Keratinocyte (primary cell): ENCODE results near the gene PARP16.

Experiments used
- EZH2 ChIP-seq: IDR thresholded peaks from one replicate; pipeline ENCODE4 v1.6.1; 2012; ENCODE audit warnings: inconsistent platforms, mild to moderate bottlenecking, low read length, moderate library complexity
- TF ChIP-seq, protein P1 (sequence below), 3 experiments: IDR thresholded peaks in 1 of 3; conservative IDR thresholded peaks in 1 of 3; optimal IDR thresholded peaks in 1 of 3; 2 replicates in 2 of 3; 3 replicates in 1 of 3; pipeline versions ENCODE3 to v1.5.1; 2011; ENCODE audit warnings: low read length in 3 of 3, mild to moderate bottlenecking in 3 of 3, moderate library complexity in 2 of 3, control low read depth in 1 of 3, inconsistent platforms in 1 of 3; ENCODE audit not compliant: insufficient read depth in 2 of 3; ENCODE audit errors: extremely low read depth in 1 of 3

DNA sequence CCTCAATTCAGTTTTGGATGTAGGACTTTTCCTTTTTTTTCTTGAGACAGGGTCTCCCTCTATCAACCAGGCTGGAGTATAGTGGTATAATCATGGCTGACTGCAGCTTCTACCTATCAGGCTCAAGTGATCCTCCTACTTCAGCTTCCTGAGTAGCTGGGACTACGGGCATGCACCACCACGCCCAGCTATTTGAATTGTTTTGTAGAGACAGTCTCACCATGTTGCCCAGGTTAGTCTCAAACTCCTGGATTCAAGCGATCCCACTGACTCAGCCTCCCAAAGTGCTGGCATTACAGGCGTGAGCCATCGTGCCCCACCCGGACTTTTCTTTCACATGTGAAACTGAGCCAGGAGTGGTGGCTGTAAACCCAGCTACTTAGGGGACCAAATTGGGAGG, 21.3 kb upstream of the PARP16 start:
- TF ChIP-seq, protein P1, sequence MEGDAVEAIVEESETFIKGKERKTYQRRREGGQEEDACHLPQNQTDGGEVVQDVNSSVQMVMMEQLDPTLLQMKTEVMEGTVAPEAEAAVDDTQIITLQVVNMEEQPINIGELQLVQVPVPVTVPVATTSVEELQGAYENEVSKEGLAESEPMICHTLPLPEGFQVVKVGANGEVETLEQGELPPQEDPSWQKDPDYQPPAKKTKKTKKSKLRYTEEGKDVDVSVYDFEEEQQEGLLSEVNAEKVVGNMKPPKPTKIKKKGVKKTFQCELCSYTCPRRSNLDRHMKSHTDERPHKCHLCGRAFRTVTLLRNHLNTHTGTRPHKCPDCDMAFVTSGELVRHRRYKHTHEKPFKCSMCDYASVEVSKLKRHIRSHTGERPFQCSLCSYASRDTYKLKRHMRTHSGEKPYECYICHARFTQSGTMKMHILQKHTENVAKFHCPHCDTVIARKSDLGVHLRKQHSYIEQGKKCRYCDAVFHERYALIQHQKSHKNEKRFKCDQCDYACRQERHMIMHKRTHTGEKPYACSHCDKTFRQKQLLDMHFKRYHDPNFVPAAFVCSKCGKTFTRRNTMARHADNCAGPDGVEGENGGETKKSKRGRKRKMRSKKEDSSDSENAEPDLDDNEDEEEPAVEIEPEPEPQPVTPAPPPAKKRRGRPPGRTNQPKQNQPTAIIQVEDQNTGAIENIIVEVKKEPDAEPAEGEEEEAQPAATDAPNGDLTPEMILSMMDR (optimal IDR thresholded peaks at IDR 0.05 in 1 of 3, IDR thresholded peaks at IDR 0.05 in 1 of 3, conservative IDR thresholded peaks at IDR 0.05 in 1 of 3; ENCODE audit: extremely low read depth in 1 of 3, insufficient read depth in 2 of 3, low read length in 3 of 3): no peak
- TF ChIP-seq EZH2: no peak
